ENCODE measurements around the gene DAPK2. TPM values are rescaled to one million over a fixed set of nuclear protein-coding genes. Genes with fewer than 3 reads are reported as not detected.

The DAPK2 gene
- total RNA-seq = 1.2 and 2.4 TPM in 2 replicates

DNA sequence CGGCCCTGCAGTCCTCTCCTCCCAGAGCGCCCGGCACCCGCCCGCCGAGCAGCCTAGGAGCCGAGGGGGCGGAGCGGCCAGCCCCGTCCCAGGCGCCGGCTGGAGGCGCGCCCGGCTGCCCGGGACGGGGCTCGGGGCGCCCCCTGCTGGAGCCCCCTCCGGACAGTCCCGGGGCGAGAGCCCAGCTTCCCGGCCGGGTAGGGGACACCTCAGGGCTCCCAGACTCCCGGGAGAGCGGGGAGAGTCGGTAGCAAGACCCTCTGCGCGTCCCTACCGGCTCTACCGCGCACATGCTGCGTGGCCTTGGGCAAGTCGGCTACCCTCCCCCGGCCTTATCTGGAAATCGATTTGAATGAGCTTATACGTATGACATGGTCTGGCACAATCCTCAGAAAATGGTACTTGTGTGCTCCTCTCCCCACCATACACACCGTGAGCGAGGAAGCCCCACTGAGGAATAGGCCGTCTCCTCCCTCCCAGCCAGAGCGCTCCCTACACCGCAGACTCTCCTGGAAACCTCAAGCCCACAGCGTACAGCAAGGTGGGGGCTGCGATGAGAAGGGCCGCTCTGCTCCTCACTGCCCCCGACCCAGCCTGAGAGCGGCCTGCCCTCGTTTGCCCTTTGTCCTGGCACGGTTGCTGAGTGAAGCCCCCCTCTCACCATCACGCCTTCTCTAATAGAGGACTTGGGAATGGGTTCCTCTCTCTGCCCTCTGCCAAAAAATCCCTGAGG lies at the start of gene DAPK2:
DAPK2 (minus strand) TSS at position 65 of the 733 bp plus-strand sequence. CDS start 6,224 bp downstream, outside the sequence.

DNA sequence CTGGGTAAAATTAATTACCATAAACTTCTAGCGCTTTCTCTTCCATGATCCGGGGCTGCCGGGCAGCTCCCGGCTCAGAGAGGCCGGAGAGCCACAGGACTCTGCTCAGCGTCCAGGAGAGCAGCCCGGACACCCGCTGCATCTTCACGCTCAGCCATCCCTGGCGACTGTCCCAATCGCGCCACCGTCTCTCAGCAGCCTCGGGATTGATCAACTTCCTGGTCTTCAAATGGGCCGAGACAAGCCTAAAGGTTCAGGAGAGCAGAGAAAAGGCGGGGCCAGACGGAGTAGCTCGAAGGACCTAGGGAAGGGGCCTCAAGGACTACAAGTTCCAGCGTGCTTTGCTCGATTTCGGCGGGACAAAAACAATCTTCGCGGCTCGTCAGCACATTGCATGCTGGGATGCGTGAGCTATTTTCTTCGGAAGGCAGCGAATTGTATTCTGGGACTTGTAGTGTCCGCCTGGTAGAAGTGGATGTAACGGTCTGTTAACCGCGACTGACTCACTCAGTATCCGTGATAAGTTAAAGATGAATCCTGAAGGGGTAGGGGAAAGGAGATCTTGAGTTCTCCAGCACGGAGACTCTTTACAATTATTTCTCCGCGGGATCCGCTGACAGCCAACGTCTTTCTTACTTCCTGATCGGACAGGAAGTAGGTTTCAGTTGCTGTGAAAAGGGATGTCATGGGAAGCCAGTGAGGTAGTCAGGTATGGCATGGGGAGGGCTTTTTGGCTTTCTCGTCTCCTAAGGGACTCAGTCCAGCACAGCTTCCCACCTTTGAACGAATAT lies 47.5 kb upstream of the DAPK2 start, which contains the start of gene CIAO2A:
CIAO2A (minus strand) TSS at position 212 of the 791 bp plus-strand sequence; CDS start at position 142, 70 bp downstream.

Other genes starting within 250 kb of the DAPK2 start
- 83.1 and 98.8 TPM in 2 replicates for gene HERC1, start 212.5 kb downstream of the DAPK2 start, total RNA-seq
- 34.3 and 82.7 TPM in 2 replicates for gene CIAO2A, start 47.4 kb upstream of the DAPK2 start, total RNA-seq
- 40.8 and 42.0 TPM in 2 replicates for gene SNX1, start 49.5 kb upstream of the DAPK2 start, total RNA-seq
- 0.26 and 0.32 TPM in 2 replicates for gene SNX22, start 105.2 kb upstream of the DAPK2 start, total RNA-seq
- 1,229 and 1,377 TPM in 2 replicates for gene PPIB, start 116.5 kb upstream of the DAPK2 start, total RNA-seq

Data from bronchial smooth muscle cell (primary cell).